HG02852 (cell line): ENCODE results near the gene PDSS2.
"Not testable (repeated sequence)": the region's sequence is repeated elsewhere in the genome, so short reads cannot be mapped to it uniquely, and the experiment has no call there.

ENCODE experiments used
- ATAC-seq: cut with Tn5 transposase; IDR thresholded peaks from one replicate; pipeline ENCODE4 v1.9.1; 2021; ENCODE audit warnings: mild to moderate bottlenecking, moderate library complexity; ENCODE audit not compliant: unreplicated experiment

Gene PDSS2

GRCh38 chr6:107128175-107128574 is 331.2 kb downstream of the PDSS2 start:
- ATAC-seq = no peak

DNA sequence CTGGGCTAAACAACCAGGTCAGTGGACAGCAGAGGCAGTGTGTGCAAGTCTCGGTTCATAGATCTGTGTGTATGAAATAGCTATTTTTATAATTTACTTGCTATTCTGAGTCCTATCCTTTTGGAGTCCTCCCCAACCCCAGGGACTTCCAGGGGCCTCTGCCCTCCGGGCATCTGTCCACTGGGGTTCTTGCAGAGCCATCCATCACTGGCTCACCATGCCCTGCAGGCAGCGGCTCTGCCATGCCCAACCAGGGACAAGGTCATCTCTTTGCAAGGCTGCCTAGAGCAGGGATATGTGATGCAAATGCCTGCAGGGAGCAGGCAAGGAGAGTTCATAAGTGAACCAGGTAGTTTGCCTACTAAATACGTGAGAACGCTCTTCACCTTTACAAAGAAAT is 333.6 kb downstream of the PDSS2 start:
- ATAC-seq = no peak

GRCh38 chr6:107124934-107125348 is 334.4 kb downstream of the PDSS2 start:
- ATAC-seq = peak; percentile 74

- no peak for ATAC-seq
These were observed 335.9 kb downstream of the PDSS2 start for GRCh38 chr6:107123501-107123900.

GRCh38 chr6:107122748-107123147 is 336.6 kb downstream of the PDSS2 start:
- ATAC-seq = no peak

GRCh38 chr6:107121964-107122495 is 337.3 kb downstream of the PDSS2 start:
- ATAC-seq = no peak

- ATAC-seq = no peak
These were observed 338.1 kb downstream of the PDSS2 start for GRCh38 chr6:107121266-107121665.

- no peak for ATAC-seq
These were observed 339.0 kb downstream of the PDSS2 start for GRCh38 chr6:107120404-107120803.

- no peak for ATAC-seq
These were observed 340.4 kb downstream of the PDSS2 start for GRCh38 chr6:107118976-107119375.

GRCh38 chr6:107118540-107118939 is 340.8 kb downstream of the PDSS2 start:
- not testable (repeated sequence) for ATAC-seq

DNA sequence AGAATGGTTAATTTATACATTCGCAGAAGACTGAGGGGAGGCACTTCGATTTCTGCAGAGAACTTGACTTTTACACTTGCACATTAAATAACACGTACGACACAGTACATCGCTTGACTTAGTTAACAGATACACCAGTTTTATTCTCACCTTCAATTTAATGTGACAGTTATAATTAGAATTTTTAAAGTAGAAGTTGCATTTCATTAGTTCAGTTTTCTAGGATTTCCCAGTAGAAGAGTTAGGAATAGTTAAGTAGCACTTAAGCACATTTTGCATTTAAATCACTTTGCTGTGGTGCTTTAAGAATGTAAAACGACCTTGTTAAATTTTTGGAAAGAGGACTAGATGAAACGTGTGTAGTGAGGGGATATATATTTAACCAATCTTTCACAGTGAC is 342.4 kb downstream of the PDSS2 start:
- ATAC-seq = no peak

GRCh38 chr6:107116328-107116892 is 343.0 kb downstream of the PDSS2 start:
- ATAC-seq = no peak

DNA sequence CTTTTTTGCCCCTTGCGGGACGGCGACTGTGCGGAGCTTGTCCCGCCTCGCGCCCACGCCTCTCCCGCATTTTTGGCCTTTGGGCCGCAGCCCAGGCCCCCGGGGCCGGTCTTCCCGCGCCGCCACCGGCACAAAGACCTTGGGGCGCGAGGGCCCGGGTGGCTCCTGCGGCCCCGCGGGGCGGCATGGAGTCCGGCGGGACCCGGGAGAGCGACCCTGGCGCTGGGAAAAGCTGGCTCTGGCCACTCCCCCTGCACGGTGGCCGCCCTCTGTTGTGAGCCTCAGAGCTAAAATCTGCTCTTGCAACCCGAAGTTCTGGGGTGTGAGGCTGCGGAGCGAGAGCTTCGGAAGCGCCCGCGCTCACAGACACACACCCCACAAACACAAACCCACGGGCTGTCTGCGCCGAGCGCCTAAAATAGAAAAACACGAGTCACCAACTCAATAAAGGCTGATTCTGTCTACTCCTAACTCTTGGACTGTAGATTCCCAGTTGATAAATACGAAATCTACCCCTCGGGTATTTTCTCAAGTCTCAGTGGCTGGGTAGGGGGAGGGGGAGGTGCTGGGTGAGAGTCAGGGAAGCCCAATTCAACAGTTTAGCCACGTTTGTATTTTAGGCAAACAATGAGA is 343.6 kb downstream of the PDSS2 start:
- no peak for ATAC-seq

- ATAC-seq = peak; percentile 27
These were observed 344.3 kb downstream of the PDSS2 start, which contains the start of gene BEND3 for GRCh38 chr6:107114926-107115694. Gene BEND3, minus strand, starts transcription at chr6:107115515. Its CDS starts 16,230 bp downstream, at chr6:107099285.

DNA sequence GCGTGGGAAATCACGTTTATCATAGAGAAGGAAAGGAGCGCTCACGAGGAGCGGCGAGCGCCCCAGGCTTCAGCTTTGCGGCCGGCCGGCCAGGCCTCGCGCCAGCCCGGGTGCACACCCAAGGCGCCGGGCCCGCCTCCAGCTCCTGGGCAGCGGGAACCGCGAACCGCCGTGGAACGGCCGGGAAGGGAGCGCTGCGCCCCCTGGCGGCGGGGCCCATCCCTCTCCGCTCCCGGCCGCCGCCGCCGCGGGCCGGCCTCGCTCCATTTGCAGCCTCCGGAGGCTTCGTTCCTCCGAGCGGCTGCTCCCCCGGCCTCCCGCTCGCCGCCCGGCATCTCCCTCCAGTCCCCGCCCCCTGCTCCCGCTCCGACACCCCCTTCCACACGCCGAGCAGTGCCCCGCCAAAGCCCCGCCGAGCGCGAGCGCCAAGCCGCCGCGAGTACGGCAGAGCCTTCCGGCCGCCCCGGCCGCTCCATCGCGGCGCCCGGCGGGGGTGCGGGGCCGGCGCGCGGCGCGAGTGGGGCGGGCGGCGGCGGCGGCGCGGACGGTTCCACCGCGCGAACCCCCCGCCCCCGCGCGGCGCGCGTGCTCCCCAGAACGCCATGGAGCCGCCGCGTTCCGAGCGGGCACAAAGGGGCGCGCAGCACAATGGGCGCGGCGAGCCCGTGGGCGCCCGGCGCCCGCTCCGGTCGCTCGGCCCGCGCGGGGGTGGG is 345.0 kb downstream of the PDSS2 start:
- ATAC-seq = peak; percentile 62

GRCh38 chr6:107110200-107110599 is 349.2 kb downstream of the PDSS2 start:
- ATAC-seq = no peak

- ATAC-seq = no peak
These were observed 351.0 kb downstream of the PDSS2 start for GRCh38 chr6:107108201-107108890.

GRCh38 chr6:107107791-107108190 is 351.6 kb downstream of the PDSS2 start:
- ATAC-seq = no peak

DNA sequence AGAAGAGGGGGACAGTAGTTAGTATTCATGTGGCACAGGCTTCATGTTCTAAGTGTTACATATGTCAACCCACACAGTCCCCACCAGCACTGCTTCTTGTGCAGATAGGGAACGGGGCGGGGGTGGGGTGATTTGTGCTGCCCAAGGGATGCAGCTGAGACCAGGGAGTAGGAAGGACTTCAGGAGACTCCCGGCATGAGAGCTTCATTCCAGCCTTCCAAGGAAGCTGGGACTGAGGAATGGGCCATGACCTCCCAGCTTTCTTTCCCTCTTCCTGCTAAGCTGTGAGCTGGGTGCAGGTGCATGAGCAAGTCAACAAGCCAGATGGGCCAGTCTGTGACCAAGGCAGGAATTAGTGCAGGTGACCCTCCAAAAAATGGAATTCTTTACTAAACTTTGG is 353.2 kb downstream of the PDSS2 start:
- ATAC-seq = no peak

DNA sequence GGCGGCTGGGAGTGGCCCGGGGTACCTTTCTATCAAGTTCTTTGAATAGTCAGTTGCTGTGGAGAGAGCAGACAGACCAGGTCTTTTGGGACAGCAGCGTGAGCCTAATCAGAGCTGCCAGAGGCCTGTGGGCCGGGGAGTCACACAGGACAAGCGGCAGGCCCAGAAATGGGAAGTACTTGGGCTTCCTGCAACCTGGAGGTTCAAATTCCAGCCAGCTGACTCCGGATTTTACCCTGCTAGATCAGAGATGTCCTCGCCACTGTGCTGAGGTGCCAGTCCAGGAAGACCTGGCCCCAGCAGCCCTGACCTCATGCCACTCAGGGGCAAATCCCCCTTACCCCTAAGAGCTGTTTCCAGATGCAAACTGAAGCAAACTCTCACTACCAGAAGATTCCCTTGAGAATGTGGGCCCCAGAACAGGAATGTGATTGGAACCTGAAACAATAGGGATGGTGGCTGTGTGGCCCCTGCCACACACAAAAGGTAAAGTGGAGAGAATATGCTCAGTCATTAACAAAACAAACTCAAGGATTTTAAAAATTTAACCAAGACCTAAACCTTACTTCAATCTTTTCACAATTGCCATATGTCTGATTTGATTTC is 353.8 kb downstream of the PDSS2 start:
- no peak for ATAC-seq
